Activated T-cell treated with anti-CD3 and anti-CD28 coated beads for 48 hours (primary cell): ENCODE data around the gene LCE5A.
"Not testable (repeated sequence)": the region's sequence is repeated elsewhere in the genome, so short reads cannot be mapped to it uniquely, and the experiment has no call there.

Experiments
- DNase-seq: peaks from one replicate; pipeline ENCODE4 v3.0.0-alpha.2; 2020; ENCODE audit warnings: low read depth

The LCE5A gene

GRCh38 chr1:152516082-152516481 is 5.5 kb downstream of the LCE5A start:
- no peak for DNase-seq

- DNase-seq: no peak
These were observed 6.7 kb downstream of the LCE5A start for GRCh38 chr1:152517237-152517811.

GRCh38 chr1:152519851-152520250 is 9.2 kb downstream of the LCE5A start:
- no peak for DNase-seq

- no peak for DNase-seq
These were observed 10.0 kb downstream of the LCE5A start for GRCh38 chr1:152520561-152521090.

- no peak for DNase-seq
These were observed 14.6 kb downstream of the LCE5A start for GRCh38 chr1:152525080-152525641.

GRCh38 chr1:152533327-152533938 is 22.8 kb downstream of the LCE5A start:
- peak; percentile 34 for DNase-seq

GRCh38 chr1:152535774-152536173 is 25.2 kb downstream of the LCE5A start:
- no peak for DNase-seq

- DNase-seq: no peak
These were observed 26.9 kb downstream of the LCE5A start for GRCh38 chr1:152537496-152537895.

GRCh38 chr1:152539901-152540300 is 29.3 kb downstream of the LCE5A start:
- no peak for DNase-seq

GRCh38 chr1:152543820-152544219 is 33.2 kb downstream of the LCE5A start:
- no peak for DNase-seq

GRCh38 chr1:152546704-152547103 is 36.1 kb downstream of the LCE5A start:
- no peak for DNase-seq

- DNase-seq: not testable (repeated sequence)
These were observed 37.8 kb downstream of the LCE5A start for GRCh38 chr1:152548358-152548757.
